SKM-1 (cell line): Measurements from ENCODE around the gene RASSF5.
A peak's percentile ranks its signal among the peaks of the same experiment; 100 is the strongest.

Source experiments
- DNase-seq: peaks from one replicate; lab custom pipeline; 2025; ENCODE audit not compliant: unreplicated experiment; lab: John Stamatoyannopoulos, UW

RASSF5 gene

GRCh38 chr1:206544562-206545257, 37.4 kb downstream of the RASSF5 start:
- peak; percentile 68 for DNase-seq

- no peak for DNase-seq
Observed at GRCh38 chr1:206545351-206545750, 38.0 kb downstream of the RASSF5 start.

GRCh38 chr1:206547104-206547503, 39.8 kb downstream of the RASSF5 start:
- DNase-seq = no peak

GRCh38 chr1:206550446-206550845, 43.1 kb downstream of the RASSF5 start:
- no peak for DNase-seq

- DNase-seq = no peak
Observed at GRCh38 chr1:206551296-206551985, 44.1 kb downstream of the RASSF5 start.

GRCh38 chr1:206551986-206552326, 44.6 kb downstream of the RASSF5 start:
- DNase-seq = no peak

- no peak for DNase-seq
Observed at GRCh38 chr1:206554211-206554610, 46.9 kb downstream of the RASSF5 start.

- no peak for DNase-seq
Observed at GRCh38 chr1:206554701-206555472, 47.6 kb downstream of the RASSF5 start.

GRCh38 chr1:206555473-206555935, 48.2 kb downstream of the RASSF5 start:
- DNase-seq = no peak

- no peak for DNase-seq
Observed at GRCh38 chr1:206556047-206556749, 48.9 kb downstream of the RASSF5 start.

- peak; percentile 98 for DNase-seq
Observed at GRCh38 chr1:206556750-206557635, 49.7 kb downstream of the RASSF5 start.

GRCh38 chr1:206557636-206558473, 50.5 kb downstream of the RASSF5 start:
- DNase-seq = peak; percentile 89

- DNase-seq = no peak
Observed at GRCh38 chr1:206558794-206559671, 51.7 kb downstream of the RASSF5 start.

- no peak for DNase-seq
Observed at GRCh38 chr1:206559672-206559995, 52.3 kb downstream of the RASSF5 start.

- no peak for DNase-seq
Observed at GRCh38 chr1:206560007-206560716, 52.8 kb downstream of the RASSF5 start.

- no peak for DNase-seq
Observed at GRCh38 chr1:206563367-206564207, 56.3 kb downstream of the RASSF5 start.

- DNase-seq = no peak
Observed at GRCh38 chr1:206565995-206566394, 58.7 kb downstream of the RASSF5 start.
